Chondrocyte (in vitro differentiated cells): ENCODE measurements around the gene NPAS2. TPM values are rescaled to one million over a fixed set of nuclear protein-coding genes. Genes with fewer than 3 reads are reported as not detected.
A peak's percentile ranks its signal among the peaks of the same experiment; 100 is the strongest.

Experiments used
- DNase-seq: peaks from one replicate; pipeline ENCODE4 v3.0.0; 2021; ENCODE audit warnings: mixed read lengths, low spot score
- H3K27ac Mint-ChIP-seq: one replicate; pipeline ENCODE4 v1.8.0; 2021; ENCODE audit warnings: mild to moderate bottlenecking, moderate library complexity, mixed read lengths; ENCODE audit not compliant: unreplicated experiment
- H3K27me3 Mint-ChIP-seq: 2 replicates; pipeline ENCODE4 v1.8.0; 2021; ENCODE audit warnings: low read depth, mixed read lengths
- H3K36me3 Mint-ChIP-seq: 2 replicates; pipeline ENCODE4 v1.8.0; 2021; ENCODE audit warnings: low read depth, mixed read lengths
- H3K4me1 Mint-ChIP-seq: 2 replicates; pipeline ENCODE4 v1.8.0; 2021; ENCODE audit warnings: low read depth, mild to moderate bottlenecking, mixed read lengths
- H3K4me3 Mint-ChIP-seq: one replicate; pipeline ENCODE4 v1.8.0; 2021; ENCODE audit warnings: mild to moderate bottlenecking, moderate library complexity, mixed read lengths; ENCODE audit not compliant: unreplicated experiment
- H3K9me3 Mint-ChIP-seq: 2 replicates; pipeline ENCODE4 v1.8.0; 2021; ENCODE audit warnings: low read depth, mixed read lengths
- total RNA-seq: library from RNA; stranded (reverse); gene quantifications from 3 replicates; pipeline ENCODE4 v1.2.1, GENCODE V29; 2021
- TF ChIP-seq, protein P1 (sequence below): fragments of 200-600 bp; sonication (generic); IDR thresholded peaks from 2 replicates; pipeline ENCODE4 v1.5.0; 2021; ENCODE audit warnings: antibody characterized with exemption, mild to moderate bottlenecking, moderate library complexity

Gene NPAS2
- total RNA-seq, 1 donor from 2014 or later, result 25.6 TPM

DNA sequence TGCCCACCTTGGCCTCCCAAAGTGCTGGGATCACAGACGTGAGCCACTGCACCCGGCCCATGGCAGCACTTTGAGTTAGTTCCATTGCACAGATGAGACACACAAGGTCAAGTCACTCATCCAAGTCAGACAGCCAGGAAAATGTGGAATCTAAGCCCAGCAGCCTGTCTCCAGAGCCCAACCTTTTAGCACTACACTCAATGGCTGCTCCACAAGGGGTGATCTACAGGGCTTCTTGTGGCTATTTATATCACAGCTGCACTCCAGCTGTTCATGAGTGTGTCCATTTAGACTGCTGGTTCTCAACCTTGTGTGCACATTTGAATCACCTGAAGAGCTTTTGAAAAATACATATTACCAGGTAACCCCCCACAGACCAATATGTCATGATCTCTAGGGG, 109.2 kb downstream of the NPAS2 start:
- TF ChIP-seq, protein P1, sequence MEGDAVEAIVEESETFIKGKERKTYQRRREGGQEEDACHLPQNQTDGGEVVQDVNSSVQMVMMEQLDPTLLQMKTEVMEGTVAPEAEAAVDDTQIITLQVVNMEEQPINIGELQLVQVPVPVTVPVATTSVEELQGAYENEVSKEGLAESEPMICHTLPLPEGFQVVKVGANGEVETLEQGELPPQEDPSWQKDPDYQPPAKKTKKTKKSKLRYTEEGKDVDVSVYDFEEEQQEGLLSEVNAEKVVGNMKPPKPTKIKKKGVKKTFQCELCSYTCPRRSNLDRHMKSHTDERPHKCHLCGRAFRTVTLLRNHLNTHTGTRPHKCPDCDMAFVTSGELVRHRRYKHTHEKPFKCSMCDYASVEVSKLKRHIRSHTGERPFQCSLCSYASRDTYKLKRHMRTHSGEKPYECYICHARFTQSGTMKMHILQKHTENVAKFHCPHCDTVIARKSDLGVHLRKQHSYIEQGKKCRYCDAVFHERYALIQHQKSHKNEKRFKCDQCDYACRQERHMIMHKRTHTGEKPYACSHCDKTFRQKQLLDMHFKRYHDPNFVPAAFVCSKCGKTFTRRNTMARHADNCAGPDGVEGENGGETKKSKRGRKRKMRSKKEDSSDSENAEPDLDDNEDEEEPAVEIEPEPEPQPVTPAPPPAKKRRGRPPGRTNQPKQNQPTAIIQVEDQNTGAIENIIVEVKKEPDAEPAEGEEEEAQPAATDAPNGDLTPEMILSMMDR, result no peak
- H3K4me3 Mint-ChIP-seq, result no peak overlapping the region
- H3K27ac Mint-ChIP-seq, result no peak overlapping the region
- no peaks in the 10 kb centered on the region for H3K27me3 Mint-ChIP-seq
- H3K36me3 Mint-ChIP-seq, result peaks cover 28% of the 10 kb centered on the region
- no peak for DNase-seq
- peaks cover 14% of the 10 kb centered on the region for H3K4me1 Mint-ChIP-seq
- no peaks in the 10 kb centered on the region for H3K9me3 Mint-ChIP-seq

DNA sequence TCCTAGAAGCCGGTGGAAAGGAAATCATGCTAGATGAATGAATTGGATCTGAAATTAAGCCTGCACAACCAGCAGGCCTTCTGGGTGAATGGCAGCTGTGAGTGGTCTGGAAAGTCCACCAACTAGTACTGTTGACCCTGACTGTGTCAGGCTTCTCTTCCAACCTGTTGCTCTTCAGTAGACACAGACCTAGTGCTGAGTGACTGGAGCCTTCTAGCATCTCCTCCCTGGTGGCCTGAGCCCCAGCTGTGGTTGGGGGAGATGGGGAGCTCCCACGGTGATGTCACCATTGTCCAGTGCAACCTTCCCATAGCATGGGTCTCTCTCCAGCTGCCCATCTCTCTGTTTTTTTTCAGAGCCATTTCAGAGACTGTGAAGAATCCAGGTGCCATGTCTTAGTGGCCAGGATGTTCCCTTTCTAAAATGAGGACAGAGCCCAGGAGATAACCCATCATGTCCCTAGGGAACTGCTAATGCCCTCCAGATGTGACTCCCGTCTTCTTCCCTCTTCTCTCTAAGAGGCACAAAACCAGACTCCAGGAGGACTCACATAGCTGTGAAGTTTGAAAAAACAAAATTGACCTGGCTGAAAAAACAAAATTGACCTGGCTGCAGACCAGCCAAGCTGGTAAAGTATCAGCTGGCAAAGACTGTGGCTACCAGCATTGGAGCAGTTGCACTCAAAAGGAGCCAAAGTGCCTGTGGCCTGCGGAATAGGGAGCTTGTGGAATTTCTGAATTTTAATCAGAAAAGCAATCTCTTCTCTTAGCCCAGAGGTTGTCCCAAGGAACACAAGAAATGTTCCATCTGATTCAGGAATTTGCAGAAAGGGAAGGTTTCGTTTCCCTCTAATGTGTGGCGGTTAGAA, 114.8 kb downstream of the NPAS2 start:
- Mint-ChIP-seq H3K36me3 (peaks cover 15% of the 10 kb centered on the region), H3K27ac (peak overlapping the region; percentile 67), H3K9me3 (no peaks in the 10 kb centered on the region), H3K4me1 (peaks cover 24% of the 10 kb centered on the region), H3K4me3 (no peak overlapping the region), H3K27me3 (no peaks in the 10 kb centered on the region)
- TF ChIP-seq, protein P1, result no peak
- no peak for DNase-seq

DNA sequence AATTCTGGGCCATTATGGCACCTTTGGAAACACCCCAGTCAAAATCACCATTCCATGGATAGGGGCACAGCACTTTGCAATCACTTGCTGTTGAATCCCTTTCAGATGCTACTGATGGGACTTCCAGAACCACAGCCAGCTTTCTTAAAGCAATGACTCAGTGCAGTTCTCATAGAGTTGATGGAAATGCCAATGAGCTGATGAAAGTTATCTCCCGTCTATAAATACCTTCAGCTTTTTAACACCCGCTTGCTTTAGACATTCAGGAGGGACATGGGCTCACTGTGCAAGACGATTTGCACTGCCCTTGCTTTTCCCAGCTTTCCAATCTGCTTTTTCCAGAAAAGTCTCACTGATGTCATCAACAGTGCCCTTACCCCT, 115.4 kb downstream of the NPAS2 start:
- H3K9me3 Mint-ChIP-seq, result no peaks in the 10 kb centered on the region
- TF ChIP-seq, protein P1, result no peak
- no peak for DNase-seq
- no peaks in the 10 kb centered on the region for H3K27me3 Mint-ChIP-seq
- H3K36me3 Mint-ChIP-seq, result peaks cover 14% of the 10 kb centered on the region
- peak overlapping the region; percentile 72 for H3K27ac Mint-ChIP-seq
- no peak overlapping the region for H3K4me3 Mint-ChIP-seq
- H3K4me1 Mint-ChIP-seq, result peaks cover 24% of the 10 kb centered on the region

DNA sequence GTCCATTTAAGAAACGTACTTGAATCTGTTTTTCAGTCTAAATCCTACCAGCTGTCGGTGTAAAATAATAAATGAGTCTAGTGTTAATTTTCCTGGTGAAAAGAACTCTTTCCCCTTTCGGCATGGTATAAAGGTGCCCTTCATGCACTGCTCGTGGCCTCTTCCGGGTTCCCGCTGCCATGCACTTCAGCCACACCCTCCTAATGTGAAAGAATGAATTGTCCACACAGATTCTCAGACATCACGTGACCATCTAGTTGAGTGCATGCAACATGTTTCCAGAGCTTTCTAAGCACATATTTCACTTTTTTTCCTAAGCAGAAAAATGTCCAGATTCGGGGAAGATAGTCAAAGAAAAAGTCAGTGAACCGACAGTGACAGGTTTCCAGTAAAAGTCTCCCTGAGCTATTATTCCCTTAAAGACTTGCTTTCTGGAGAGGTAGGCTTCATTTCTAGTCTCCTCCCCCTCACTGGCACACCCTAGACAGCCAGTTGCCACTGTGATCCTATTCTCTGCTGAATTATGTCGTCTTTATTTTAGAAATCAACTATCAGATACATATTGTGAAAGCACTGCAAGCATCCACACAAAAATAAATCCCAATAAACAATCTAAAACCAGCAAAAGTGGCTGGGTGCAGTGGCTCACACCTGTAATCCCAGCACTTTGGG, 116.3 kb downstream of the NPAS2 start:
- Mint-ChIP-seq H3K4me1 (peaks cover 25% of the 10 kb centered on the region), H3K27ac (peak overlapping the region; percentile 52), H3K27me3 (no peaks in the 10 kb centered on the region), H3K36me3 (peaks cover 14% of the 10 kb centered on the region), H3K9me3 (no peaks in the 10 kb centered on the region), H3K4me3 (no peak overlapping the region)
- TF ChIP-seq, protein P1, result no peak
- DNase-seq, result no peak

DNA sequence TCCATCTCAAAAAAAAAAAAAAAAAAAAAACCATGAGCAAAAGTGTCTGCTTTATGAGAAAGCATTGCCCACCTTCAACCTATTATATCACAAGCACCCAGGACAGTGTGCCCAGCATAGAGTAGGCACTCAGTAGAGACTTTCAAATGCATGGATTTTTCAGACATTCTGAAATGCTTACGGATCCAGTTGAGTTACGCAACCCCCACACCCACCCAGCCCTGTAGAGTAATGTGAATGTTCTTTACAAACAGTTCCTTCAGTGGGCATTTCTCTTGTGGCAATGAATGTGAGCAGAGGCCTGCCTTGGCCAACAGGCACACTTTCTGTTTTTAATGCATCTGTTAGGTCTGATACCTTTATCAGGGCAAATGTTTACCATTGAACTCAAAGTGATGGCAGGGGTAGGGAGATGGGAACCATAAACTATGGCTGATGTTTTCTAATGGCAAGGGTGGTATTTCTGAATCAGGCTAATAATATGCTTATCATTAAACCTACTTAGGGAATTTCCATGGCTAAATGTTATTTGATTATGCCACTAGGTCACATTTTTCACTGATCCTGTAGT, 117.1 kb downstream of the NPAS2 start:
- H3K36me3 Mint-ChIP-seq, result peaks cover 18% of the 10 kb centered on the region
- H3K9me3 Mint-ChIP-seq, result no peaks in the 10 kb centered on the region
- H3K4me3 Mint-ChIP-seq, result no peak overlapping the region
- DNase-seq, result no peak
- H3K27ac Mint-ChIP-seq, result no peak overlapping the region
- H3K27me3 Mint-ChIP-seq, result no peaks in the 10 kb centered on the region
- H3K4me1 Mint-ChIP-seq, result peaks cover 31% of the 10 kb centered on the region
- TF ChIP-seq, protein P1, result no peak
